Ramos (cell line): ENCODE results near the gene MT1F.
"Not testable (repeated sequence)": the region's sequence is repeated elsewhere in the genome, so short reads cannot be mapped to it uniquely, and the experiment has no call there.

ENCODE experiments used
- in situ Hi-C: fragments of 300-500 bp; cut with MboI; formaldehyde crosslinking; loops from one replicate; pipeline ENCODE4 v1.14.3; 2022; ENCODE audit warnings: low sequenced_read_pairs; ENCODE audit not compliant: unreplicated experiment

MT1F gene

GRCh38 chr16:56657555-56658326 lies at the start of gene MT1F:
Gene MT1F, plus strand, starts transcription at chr16:56657959. Its CDS starts 100 bp downstream, at chr16:56658059.
- in situ Hi-C loops = no loop called here

GRCh38 chr16:56608043-56608875 lies 49.5 kb upstream of the MT1F start, which contains the start of gene MT2A:
Gene MT2A, plus strand, starts transcription at chr16:56608584. Its CDS starts 72 bp downstream, at chr16:56608656.
- in situ Hi-C loops = no loop called here

- in situ Hi-C loops = no loop called here
Measured at GRCh38 chr16:56608876-56609462, 48.8 kb upstream of the MT1F start.

- in situ Hi-C loops = no loop called here
Measured at GRCh38 chr16:56609463-56609921, 48.3 kb upstream of the MT1F start.

- in situ Hi-C loops = no loop called here
Measured at GRCh38 chr16:56610017-56610608, 47.6 kb upstream of the MT1F start.

- in situ Hi-C loops = no loop called here
Measured at GRCh38 chr16:56610609-56611111, 47.1 kb upstream of the MT1F start.

- in situ Hi-C loops = no loop called here
Measured at GRCh38 chr16:56611281-56611833, 46.4 kb upstream of the MT1F start.

- in situ Hi-C loops = no loop called here
Measured at GRCh38 chr16:56613706-56614105, 44.1 kb upstream of the MT1F start.

GRCh38 chr16:56614549-56614991 lies 43.2 kb upstream of the MT1F start:
- in situ Hi-C loops = no loop called here

GRCh38 chr16:56615353-56615752 lies 42.4 kb upstream of the MT1F start:
- in situ Hi-C loops = no loop called here

GRCh38 chr16:56616608-56617211 lies 41.0 kb upstream of the MT1F start:
- in situ Hi-C loops = no loop called here

- in situ Hi-C loops = no loop called here
Measured at GRCh38 chr16:56617212-56618085, 40.3 kb upstream of the MT1F start.

- in situ Hi-C loops = no loop called here
Measured at GRCh38 chr16:56618138-56618537, 39.6 kb upstream of the MT1F start.

- in situ Hi-C loops = no loop called here
Measured at GRCh38 chr16:56620339-56620897, 37.3 kb upstream of the MT1F start.

GRCh38 chr16:56621665-56622445 lies 35.9 kb upstream of the MT1F start:
- in situ Hi-C loops = not testable (repeated sequence)

- in situ Hi-C loops = not testable (repeated sequence)
Measured at GRCh38 chr16:56623184-56623583, 34.6 kb upstream of the MT1F start.

- in situ Hi-C loops = no loop called here
Measured at GRCh38 chr16:56623637-56624036, 34.1 kb upstream of the MT1F start.
